A673 (cell line): ENCODE data around the gene EIF1AD.

Experiments
- CTCF ChIP-seq: fragments of 300-800, 200-600 bp; sonication (generic); conservative IDR thresholded peaks from 2 replicates; pipeline ENCODE4 v1.5.1; 2017; ENCODE audit warnings: low read depth, mild to moderate bottlenecking, antibody characterized with exemption, low read length, moderate library complexity, mixed read lengths
- EZH2 ChIP-seq: fragments of 200-600 bp; sonication (generic); IDR thresholded peaks from 2 replicates; pipeline ENCODE4 v1.6.1; 2017; ENCODE audit warnings: borderline replicate concordance, low read depth, mild to moderate bottlenecking, mixed read lengths, antibody characterized with exemption, low read length; ENCODE audit not compliant: poor library complexity, severe bottlenecking

DNA sequence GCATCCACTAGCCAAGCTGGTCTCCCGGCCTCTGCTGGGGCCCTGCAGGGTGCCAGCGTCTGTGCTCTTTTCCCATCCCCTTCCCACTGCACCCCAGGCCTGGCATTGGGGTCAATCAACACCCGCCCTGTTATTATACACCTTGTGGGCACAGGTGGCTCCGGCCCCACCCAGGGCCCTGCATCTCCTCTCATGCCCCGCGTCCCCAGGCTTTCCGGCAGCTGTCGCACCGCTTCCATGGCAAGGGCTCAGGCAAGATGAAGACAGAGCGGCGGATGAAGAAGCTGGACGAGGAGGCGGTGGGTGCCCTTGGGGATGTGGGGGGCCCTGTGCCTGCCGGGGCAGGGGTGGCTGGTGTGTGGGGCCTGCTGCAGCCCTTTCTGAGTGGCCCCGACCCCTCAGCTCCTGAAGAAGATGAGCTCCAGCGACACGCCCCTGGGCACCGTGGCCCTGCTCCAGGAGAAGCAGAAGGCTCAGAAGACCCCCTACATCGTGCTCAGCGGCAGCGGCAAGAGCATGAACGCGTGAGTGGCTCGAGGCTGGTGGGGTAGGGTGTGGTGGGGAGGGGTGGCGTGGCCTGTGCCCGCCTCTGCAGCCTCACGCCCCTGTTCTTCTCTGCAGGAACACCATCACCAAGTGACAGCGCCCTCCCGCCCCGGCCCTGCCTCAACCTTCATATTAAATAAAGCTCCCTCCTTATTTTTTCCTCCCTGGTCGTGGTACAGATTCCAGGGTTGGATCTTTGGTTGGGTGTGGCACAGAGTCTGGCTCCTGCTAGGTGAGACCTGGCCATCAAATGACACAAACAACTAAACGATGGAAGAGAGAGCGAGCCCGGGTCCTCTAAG, 23.3 kb downstream of the EIF1AD start:
- no peak for TF ChIP-seq CTCF
- no peak for TF ChIP-seq EZH2
